Stomach smooth muscle (tissue), 2 donors: ENCODE data around the gene MTX1.
"Not testable (repeated sequence)": the region's sequence is repeated elsewhere in the genome, so short reads cannot be mapped to it uniquely, and the experiment has no call there.

Experiments used
- H3K27ac ChIP-seq: one replicate; pipeline ENCODE4 v1.7.0; 2013; ENCODE audit warnings: mild to moderate bottlenecking, low read length, inconsistent platforms
- H3K27me3 ChIP-seq, 2 donors: one replicate each; pipeline ENCODE4 v1.7.0; 2013; ENCODE audit warnings: low read length in 2 of 2; ENCODE audit not compliant: insufficient read depth in 2 of 2, control insufficient read depth in 1 of 2
- H3K36me3 ChIP-seq, 2 donors: one replicate each; pipeline ENCODE4 v1.7.0; 2013; ENCODE audit warnings: low read length in 2 of 2; ENCODE audit not compliant: control insufficient read depth in 2 of 2, insufficient read depth in 2 of 2
- H3K4me1 ChIP-seq: one replicate; pipeline ENCODE4 v1.7.0; 2013; ENCODE audit warnings: low read length; ENCODE audit not compliant: control insufficient read depth, insufficient read depth
- H3K4me3 ChIP-seq, 2 donors: one replicate each; pipeline ENCODE4 v1.7.0; 2013; ENCODE audit warnings: low read length in 2 of 2
- H3K9ac ChIP-seq, 2 donors: one replicate each; pipeline ENCODE4 v1.7.0; 2013; ENCODE audit warnings: low read length in 2 of 2, mild to moderate bottlenecking in 1 of 2
- H3K9me3 ChIP-seq, 2 donors: one replicate each; pipeline ENCODE4 v1.7.0; 2013; ENCODE audit warnings: low read length in 2 of 2; ENCODE audit not compliant: control insufficient read depth in 2 of 2
- donor health status: healthy.
- donor health status: Pancreatic carcinoma.

The MTX1 gene

DNA sequence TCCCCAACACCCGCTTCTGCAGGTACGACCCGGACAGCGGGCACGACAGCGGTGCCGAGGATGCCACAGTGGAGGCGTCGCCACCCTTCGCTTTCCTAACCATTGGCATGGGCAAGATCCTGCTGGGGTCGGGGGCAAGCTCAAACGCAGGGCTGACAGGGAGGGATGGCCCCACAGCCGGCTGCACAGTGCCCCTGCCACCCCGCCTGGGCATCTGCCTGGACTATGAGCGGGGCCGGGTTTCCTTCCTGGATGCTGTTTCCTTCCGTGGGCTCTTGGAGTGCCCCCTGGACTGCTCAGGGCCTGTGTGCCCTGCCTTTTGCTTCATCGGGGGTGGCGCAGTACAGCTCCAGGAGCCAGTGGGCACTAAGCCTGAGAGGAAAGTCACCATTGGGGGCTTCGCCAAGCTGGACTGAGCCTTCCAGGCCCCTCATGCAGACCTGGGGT lies 24.7 kb upstream of the MTX1 start:
- Histone ChIP-seq H3K4me1 (no peaks in the 10 kb centered on the region), H3K9ac (no peak overlapping the region), H3K27me3 (no peaks in the 10 kb centered on the region), H3K27ac (no peak overlapping the region), H3K36me3 (no peaks in the 10 kb centered on the region), H3K4me3 (no peak overlapping the region), H3K9me3 (no peaks in the 10 kb centered on the region)

DNA sequence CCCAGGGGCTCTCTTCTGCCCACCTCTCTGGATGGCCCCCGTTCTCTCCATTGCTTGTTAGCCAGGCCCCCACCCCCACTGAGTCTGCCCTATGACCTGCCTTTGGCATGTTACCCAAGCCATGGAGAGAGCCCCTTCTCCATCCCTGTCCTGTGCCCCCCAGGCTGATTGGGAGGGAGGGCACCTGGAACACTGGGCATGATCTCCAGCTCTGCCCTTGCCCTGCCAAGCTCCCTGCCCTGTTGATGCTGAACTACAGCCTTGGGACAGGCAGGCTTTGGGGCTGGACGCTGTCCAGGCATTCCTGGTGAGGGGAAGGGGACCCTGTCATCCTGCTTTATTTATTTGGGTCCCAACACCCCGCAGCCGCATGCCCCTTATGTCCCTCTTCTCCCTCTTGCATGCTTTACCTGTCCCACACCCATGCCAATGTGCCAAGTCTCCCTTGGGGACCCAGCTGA lies 24.1 kb upstream of the MTX1 start:
- Histone ChIP-seq H3K27me3 (no peaks in the 10 kb centered on the region), H3K9ac (no peak overlapping the region), H3K36me3 (no peaks in the 10 kb centered on the region), H3K27ac (no peak overlapping the region), H3K9me3 (no peaks in the 10 kb centered on the region), H3K4me1 (no peaks in the 10 kb centered on the region), H3K4me3 (no peak overlapping the region)

DNA sequence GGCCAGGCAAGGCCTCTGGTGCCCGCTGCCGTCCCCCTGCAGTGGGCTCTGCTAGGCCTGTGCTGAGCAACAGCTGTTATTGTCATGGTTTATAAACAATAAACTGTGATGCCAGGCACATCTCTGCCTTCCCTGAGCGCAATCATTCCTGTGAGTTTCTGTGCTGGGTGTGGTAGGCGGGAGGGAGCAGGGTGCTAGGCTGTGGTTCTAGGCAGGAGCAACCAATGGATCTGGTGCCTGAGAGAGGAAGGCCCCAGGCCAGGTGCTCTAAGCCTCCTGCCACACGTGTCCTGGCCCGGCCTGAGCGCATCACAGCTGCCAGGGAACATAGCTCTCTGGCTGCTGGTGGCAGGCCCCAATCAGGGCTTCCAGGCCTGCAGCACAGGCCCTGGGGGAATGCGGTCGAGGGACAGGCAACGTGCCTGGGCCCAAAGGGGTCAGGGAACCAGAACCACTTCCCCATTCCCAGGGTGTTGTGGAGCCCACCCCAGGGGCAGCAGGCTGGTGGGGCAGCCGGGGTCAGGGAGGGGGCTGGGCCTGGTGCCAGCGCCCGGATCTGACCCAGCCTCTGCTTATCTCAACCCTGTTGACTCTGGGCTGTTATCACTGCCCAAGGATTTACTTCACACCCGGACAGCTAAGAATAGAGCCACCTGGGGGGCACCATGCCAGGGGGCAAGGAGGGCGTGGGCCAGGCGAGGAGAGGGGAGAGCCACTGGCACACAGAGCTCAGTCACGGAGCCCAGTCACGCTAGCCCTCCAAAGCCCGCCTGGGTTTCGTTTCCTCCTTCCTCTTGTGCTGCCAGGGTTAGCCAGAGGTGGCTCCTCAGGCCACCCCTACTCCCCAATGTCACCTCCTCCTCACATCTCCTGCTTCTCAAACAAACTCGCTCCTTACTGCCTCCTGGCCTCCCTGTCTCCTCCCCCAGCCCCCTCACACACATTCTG lies 23.4 kb upstream of the MTX1 start:
- no peak overlapping the region for H3K27ac ChIP-seq
- H3K36me3 ChIP-seq: no peaks in the 10 kb centered on the region
- H3K9ac ChIP-seq: no peak overlapping the region
- H3K4me3 ChIP-seq: no peak overlapping the region
- no peaks in the 10 kb centered on the region for H3K27me3 ChIP-seq
- H3K4me1 ChIP-seq: no peaks in the 10 kb centered on the region
- no peaks in the 10 kb centered on the region for H3K9me3 ChIP-seq

DNA sequence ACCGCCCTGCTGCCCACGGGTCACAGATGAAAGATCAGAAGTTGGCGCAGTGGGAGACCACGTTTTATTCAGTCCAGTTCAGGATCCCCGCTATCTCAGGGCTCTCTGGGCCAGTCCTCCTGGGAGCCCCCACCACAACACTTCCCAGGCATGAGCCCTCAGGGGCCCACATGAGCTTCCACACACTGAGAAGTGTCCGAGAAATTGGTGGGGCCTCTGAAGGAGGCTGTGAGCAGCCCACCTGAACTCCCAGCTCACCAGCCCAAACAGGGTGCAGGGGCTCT lies 22.8 kb upstream of the MTX1 start:
- H3K36me3 ChIP-seq: no peaks in the 10 kb centered on the region
- no peaks in the 10 kb centered on the region for H3K27me3 ChIP-seq
- H3K4me3 ChIP-seq: no peak overlapping the region
- no peaks in the 10 kb centered on the region for H3K4me1 ChIP-seq
- H3K27ac ChIP-seq: no peak overlapping the region
- no peaks in the 10 kb centered on the region for H3K9me3 ChIP-seq
- no peak overlapping the region for H3K9ac ChIP-seq

DNA sequence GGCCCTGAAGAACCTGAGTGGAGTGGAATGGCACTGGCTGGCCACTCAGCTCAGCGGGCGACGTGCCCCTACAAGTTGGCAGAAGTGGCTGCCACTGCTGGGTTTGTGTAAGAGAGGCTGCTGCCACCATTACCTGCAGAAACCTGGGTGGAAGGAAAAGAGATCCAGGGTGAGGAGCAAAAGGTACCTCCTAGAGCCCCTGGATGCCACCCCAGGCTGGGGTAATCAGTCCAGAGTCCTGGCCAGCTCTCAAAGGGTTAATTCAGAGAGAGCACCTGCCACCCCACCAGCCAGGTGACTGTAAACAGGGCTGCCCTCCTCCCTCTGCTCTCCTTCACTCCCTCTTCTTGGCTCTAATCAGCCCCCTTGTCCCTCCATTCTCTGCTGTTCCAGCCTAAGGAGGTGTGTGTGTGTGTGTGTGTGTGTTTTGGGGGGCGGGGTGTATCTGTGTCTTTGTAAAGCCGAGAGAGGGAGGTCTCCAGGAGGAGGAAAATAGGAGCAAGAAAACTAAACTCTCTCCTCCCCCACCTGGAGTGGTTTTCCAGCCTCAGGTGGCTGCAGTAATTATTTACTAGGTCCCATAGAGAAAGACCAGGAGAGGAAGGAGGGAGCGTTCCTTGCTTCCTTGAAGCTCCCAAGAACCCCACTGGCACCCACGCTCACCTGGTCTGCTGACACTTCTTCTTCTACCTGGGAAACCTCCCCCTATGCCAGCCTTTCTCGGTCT lies 22.3 kb upstream of the MTX1 start:
- H3K27me3 ChIP-seq: no peaks in the 10 kb centered on the region
- H3K27ac ChIP-seq: no peak overlapping the region
- no peak overlapping the region for H3K9ac ChIP-seq
- H3K4me1 ChIP-seq: no peaks in the 10 kb centered on the region
- no peaks in the 10 kb centered on the region for H3K36me3 ChIP-seq
- H3K9me3 ChIP-seq: no peaks in the 10 kb centered on the region
- H3K4me3 ChIP-seq: no peak overlapping the region

DNA sequence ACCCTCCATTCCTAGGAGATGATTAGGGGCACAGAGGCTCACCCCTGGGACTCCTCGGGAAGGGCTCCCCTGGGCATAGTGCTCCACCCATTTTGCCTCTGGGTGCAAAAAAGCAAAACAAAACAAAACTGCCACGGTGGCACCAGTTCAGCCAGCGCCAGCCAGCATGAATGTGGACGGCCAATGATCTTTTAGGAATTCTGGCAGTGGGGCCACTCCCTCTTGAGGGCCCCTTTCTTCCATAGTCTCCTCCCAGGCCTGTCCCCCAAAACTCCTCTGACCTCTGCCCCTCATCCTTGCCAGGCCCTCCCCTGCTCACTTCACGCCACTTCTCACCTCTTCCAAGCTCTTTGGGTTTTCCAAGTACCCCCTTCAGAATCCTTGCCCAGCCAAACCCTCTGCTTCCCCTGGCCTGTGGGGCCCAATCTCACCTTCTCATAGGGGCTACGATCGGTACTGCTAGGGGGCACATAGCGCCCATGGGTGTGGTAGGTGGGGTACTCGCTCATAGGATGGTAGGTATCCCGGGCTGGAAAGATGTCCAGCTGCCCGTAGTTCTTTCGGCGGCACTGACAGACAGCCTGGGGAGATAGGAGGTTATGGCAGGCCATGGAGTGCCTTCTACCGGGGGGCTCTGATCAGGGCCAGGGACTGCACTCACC lies 21.6 kb upstream of the MTX1 start:
- no peak overlapping the region for H3K4me3 ChIP-seq
- no peaks in the 10 kb centered on the region for H3K27me3 ChIP-seq
- H3K9ac ChIP-seq: no peak overlapping the region
- H3K9me3 ChIP-seq: no peaks in the 10 kb centered on the region
- no peaks in the 10 kb centered on the region for H3K4me1 ChIP-seq
- no peaks in the 10 kb centered on the region for H3K36me3 ChIP-seq
- no peak overlapping the region for H3K27ac ChIP-seq

DNA sequence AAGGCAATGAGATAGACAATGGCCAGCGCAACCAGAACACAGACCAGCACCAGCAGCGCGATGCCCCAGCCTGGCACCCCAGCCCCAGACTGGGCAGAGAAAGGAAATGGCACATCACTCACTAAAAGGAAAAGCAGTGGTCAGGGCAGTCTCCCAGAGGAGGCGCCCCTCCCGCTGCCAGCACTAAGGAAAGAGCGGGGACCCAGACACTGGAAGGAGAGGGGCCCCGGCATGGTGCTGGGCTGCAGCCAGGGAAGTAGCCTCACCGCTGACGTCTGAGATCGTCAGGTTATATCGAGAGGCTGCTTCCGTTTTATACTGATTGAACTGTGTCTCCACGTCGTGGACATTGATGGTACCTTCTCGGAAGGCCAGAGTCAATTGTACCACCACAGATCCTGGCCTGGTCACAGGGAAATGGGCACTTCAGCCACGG lies 21.0 kb upstream of the MTX1 start:
- Histone ChIP-seq H3K9ac (no peak overlapping the region), H3K9me3 (no peaks in the 10 kb centered on the region), H3K27ac (no peak overlapping the region), H3K4me3 (no peak overlapping the region), H3K27me3 (no peaks in the 10 kb centered on the region), H3K4me1 (peaks cover 3% of the 10 kb centered on the region), H3K36me3 (no peaks in the 10 kb centered on the region)

DNA sequence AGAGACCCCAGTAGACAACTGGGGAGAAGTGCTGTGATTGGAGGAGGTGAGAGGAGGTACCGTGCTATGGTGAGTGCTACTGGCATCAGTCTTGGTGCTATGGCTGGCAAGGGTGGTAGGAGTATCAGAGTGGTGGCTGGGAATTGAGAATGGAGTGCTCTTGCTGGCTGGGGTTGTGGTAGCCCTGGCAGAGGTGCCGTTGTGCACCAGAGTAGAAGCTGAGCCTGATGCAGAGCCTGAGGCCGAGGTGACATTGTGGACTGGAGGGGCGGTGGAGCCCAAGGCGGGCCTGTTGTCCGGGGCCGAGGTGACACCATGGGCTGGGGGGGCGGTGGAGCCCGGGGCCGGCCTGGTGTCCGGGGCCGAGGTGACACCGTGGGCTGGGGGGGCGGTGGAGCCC lies 20.2 kb upstream of the MTX1 start:
- Histone ChIP-seq H3K9me3 (no peaks in the 10 kb centered on the region), H3K27me3 (no peaks in the 10 kb centered on the region), H3K27ac (no peak overlapping the region), H3K4me1 (peaks cover 11% of the 10 kb centered on the region), H3K36me3 (no peaks in the 10 kb centered on the region), H3K9ac (no peak overlapping the region), H3K4me3 (no peak overlapping the region)

DNA sequence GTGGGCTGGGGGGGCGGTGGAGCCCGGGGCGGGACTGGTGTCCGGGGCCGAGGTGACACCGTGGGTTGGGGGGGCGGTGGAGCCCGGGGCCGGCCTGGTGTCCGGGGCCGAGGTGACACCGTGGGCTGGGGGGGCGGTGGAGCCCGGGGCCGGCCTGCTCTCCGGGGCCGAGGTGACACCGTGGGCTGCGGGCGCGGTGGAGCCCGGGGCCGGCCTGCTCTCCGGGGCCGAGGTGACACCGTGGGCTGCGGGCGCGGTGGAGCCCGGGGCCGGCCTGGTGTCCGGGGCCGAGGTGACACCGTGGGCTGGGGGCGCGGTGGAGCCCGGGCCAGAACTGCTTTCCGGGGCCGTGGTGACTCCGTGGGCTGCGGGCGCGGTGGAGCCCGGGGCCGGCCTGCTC lies 18.6 kb upstream of the MTX1 start:
- not testable (repeated sequence) for H3K4me3 ChIP-seq, H3K9ac ChIP-seq, H3K27ac ChIP-seq, H3K9me3 ChIP-seq, H3K27me3 ChIP-seq, H3K36me3 ChIP-seq
- H3K4me1 ChIP-seq: peaks cover 24% of the 10 kb centered on the region

DNA sequence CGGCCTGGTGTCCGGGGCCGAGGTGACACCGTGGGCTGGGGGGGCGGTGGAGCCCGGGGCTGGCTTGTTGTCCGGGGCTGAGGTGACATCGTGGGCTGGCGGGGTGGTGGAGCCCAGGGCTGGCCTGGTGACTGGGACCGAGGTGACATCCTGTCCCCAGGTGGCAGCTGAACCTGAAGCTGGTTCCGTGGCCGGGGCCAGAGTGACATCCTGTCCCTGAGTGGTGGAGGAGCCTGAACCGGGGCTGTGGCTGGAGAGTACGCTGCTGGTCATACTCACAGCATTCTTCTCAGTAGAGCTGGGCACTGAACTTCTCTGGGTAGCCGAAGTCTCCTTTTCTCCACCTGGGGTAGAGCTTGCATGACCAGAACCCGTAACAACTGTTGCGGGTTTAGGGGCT lies 16.6 kb upstream of the MTX1 start:
- no peaks in the 10 kb centered on the region for H3K27me3 ChIP-seq
- H3K9ac ChIP-seq: no peak overlapping the region
- peaks cover 38% of the 10 kb centered on the region for H3K4me1 ChIP-seq
- peak overlapping the region in 1 of 2 donors; percentile 22 for H3K4me3 ChIP-seq
- no peaks in the 10 kb centered on the region for H3K9me3 ChIP-seq
- peaks cover 4 to 6% of the 10 kb centered on the region in 2 donors for H3K36me3 ChIP-seq
- peak overlapping the region; percentile 76 for H3K27ac ChIP-seq
